GM19455 (cell line): Measurements from ENCODE around the gene AP3S2.
"Not testable (repeated sequence)": the region's sequence is repeated elsewhere in the genome, so short reads cannot be mapped to it uniquely, and the experiment has no call there.

Experiments used
- ATAC-seq: cut with Tn5 transposase; IDR thresholded peaks from one replicate; pipeline ENCODE4 v1.9.1; 2021; ENCODE audit not compliant: unreplicated experiment

Gene AP3S2

DNA sequence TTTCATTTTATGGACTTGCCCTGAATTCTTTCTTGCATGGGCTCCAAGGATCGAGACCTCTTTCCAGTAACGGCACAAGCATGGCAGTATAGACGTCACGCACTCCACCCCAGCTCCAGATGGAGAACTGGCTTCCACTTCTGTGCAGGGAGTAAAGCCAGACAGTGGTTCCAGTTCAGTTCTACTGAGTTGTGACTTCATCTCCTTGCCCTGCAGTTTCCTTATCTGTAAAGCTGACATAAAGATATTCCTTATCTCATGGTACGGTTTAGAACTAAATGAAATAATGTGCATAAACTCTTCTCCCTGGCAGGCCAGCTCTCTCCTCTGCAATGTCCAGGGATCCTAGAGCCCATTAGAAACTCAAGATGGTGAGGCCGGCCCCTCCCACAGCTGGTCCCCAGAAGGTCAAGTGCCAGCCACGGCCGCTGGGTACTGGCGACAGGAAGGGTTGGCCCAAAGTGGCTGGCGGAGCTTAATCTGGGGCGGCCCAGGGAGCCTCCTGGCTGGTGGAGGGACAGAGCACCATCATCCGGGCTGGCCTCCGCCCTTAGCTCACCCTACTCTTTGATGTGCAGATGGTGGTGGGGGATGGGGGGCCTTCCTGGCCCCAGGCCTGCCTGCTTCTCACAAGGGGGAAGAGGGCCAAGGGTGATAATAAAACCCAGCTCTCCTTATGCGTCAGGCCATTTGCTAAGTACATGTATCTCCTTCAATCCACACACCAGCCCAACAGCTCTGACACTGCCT lies 110.5 kb downstream of the AP3S2 start:
- ATAC-seq, result no peak

DNA sequence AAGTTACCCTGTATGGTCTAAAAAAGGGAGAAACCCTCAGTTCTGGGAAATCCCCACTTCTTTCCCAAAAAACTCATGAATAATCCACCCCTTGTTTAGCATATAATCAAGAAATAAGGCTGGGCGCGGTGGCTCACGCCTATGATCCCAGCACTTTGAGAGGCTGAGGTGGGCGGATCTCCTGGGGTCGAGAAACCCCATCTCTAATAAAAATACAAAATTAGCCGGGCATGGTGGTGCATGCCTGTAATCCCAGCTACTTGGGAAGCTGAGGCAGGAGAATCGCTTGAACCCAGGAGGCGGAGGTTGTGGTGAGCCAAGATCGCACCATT lies 111.2 kb downstream of the AP3S2 start:
- not testable (repeated sequence) for ATAC-seq

DNA sequence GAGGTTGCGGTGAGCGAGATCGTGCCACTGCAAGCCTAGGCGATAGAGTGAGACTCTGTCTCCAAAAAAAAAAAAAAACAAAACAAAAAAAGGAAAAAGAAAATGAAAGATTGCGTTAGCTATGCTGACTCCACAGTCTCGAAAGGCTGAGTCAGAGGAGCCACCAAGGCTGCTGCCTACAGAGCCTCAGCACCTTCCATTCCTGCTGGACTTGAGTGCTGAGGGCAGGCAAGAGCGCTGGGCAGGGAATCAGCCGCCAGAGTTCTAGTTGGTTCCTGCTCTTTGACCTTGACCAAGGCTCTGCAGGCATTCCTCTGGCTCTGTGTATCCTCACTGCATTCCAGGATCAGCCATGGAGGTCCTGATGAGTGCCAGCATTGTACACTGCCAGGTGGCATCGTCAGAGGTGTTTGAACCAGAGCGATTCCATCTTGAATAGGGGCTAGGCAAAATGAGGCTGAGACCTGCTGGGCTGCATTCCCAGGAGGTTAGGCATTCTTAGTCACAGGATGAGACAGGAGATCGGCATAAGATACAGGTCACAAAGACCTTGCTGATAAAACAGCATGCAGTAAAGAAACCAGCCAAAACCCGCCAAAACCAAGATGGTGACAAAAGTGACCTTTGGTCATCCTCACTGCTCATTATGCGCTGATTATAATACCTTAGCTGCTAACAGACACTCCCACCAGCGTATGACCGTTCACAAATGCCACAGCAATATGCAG lies 111.7 kb downstream of the AP3S2 start:
- no peak for ATAC-seq

DNA sequence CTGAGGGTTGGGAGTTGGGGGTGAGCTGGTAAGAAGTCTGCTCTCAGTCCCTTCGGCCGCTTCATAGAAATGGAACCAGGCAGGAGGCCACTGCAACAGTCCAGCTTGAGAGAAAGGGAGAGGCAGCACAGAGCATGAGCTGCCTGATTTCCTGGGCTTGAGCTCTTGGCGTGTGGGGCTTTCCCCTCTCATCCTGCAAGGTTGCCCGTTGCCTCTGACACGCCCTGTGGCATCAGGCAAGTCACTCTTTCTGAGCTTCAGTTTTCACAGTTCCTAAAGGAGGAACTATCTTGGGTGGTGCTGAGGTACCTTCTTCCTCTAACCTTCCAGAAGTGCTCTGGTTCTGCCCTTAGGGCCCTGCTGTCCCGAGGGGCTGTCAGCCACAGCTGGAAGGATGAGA lies 112.7 kb downstream of the AP3S2 start:
- no peak for ATAC-seq

DNA sequence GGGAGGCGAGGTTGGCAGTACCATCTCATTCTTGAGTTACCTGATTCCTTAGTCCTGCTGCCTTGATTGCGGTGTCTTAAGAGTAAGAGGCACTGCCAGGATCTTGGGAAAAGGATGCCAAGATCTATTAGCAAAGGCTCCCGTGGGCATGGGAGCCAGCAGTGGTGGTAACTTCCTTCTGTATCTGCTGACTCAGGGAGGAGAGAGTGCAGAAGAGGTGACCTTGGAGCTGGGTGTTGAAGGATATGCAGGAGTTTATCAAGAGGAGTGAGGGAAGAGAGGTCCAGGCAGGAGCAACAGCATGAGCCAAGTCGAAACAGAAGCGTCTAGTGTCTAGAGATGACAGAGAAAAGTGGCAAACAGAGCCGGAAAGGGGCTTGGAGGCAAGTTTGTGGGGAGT lies 113.2 kb downstream of the AP3S2 start:
- ATAC-seq, result no peak
